ENCODE measurements around the gene CFAP65. TPM values are rescaled to one million over a fixed set of nuclear protein-coding genes. Genes with fewer than 3 reads are reported as not detected.

The CFAP65 gene
- total RNA-seq, 2 donors from 2014 or later: not detected

GRCh38 chr2:219056896-219057708 lies 15.8 kb upstream of the CFAP65 start:
- Mint-ChIP-seq H3K27me3 (peaks cover 33% of the 10 kb centered on the region), H3K4me3 (peak overlapping the region; percentile 46), H3K27ac (no peak overlapping the region), H3K36me3 (ENCODE audit: low read depth) (no peaks in the 10 kb centered on the region), H3K9me3 (no peaks in the 10 kb centered on the region), H3K4me1 (peaks cover 3% of the 10 kb centered on the region)
- no peak for ATAC-seq (replicated peaks)

GRCh38 chr2:219056176-219056895 lies 15.0 kb upstream of the CFAP65 start:
- Mint-ChIP-seq H3K4me1 (peaks cover 3% of the 10 kb centered on the region), H3K27ac (no peak overlapping the region), H3K27me3 (peaks cover 28% of the 10 kb centered on the region), H3K36me3 (ENCODE audit: low read depth) (no peaks in the 10 kb centered on the region), H3K4me3 (no peak overlapping the region), H3K9me3 (no peaks in the 10 kb centered on the region)
- no peak for ATAC-seq (replicated peaks)

DNA sequence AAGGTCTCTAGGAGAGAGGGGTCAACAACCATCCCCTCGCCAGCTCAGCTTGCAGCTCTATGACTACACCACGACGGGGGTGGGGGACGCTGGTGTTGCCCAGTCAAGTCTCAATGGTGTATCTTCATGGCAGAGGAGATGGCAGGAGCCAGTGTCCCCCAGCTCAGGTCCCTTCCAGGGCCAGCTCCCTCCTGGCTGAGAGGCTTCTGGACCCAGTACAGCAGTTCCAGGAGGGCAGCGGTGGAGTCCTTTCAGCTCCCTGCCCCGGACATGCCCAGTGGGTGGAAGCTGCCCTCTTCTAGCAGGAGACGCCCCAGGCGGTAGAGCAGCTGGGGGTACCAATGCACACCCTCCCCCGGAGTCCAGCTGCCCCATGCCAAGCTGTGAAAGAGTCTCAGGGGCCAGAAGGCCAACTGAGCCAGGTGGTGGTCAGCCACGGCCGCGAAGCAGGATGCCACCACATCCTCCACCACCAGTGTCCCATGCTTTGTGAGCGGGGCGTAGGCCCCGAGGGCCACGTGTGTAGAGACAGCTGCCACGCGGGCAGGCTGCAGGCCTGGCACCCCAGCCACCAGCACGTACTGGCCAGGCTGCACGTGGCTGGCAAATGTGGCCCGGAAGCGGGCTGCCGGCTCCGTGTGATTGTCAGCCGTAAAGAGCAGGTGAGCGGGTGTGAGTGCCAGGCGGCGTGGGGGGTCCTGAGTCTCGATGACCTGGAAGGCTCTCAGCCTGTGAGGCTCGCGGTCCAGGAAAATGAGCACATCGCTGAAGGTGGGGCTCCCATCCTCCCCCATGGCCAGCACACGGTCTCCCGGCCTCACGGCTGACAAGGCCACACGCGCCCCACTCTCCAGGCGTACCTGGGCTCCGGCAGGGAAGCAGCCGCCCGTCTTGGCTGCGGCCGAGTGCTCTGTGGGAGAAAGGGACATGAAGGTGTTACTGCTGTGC lies 13.9 kb upstream of the CFAP65 start:
- Mint-ChIP-seq H3K4me3 (no peak overlapping the region), H3K36me3 (ENCODE audit: low read depth) (no peaks in the 10 kb centered on the region), H3K27ac (no peak overlapping the region), H3K9me3 (no peaks in the 10 kb centered on the region), H3K27me3 (peaks cover 30% of the 10 kb centered on the region), H3K4me1 (peaks cover 3% of the 10 kb centered on the region)
- ATAC-seq (replicated peaks): no peak

- Mint-ChIP-seq H3K27me3 (peaks cover 36% of the 10 kb centered on the region), H3K27ac (no peak overlapping the region), H3K4me3 (no peak overlapping the region), H3K9me3 (no peaks in the 10 kb centered on the region), H3K36me3 (ENCODE audit: low read depth) (no peaks in the 10 kb centered on the region), H3K4me1 (no peaks in the 10 kb centered on the region)
- ATAC-seq (replicated peaks): no peak
These were observed 8.0 kb upstream of the CFAP65 start for GRCh38 chr2:219049282-219049681.

DNA sequence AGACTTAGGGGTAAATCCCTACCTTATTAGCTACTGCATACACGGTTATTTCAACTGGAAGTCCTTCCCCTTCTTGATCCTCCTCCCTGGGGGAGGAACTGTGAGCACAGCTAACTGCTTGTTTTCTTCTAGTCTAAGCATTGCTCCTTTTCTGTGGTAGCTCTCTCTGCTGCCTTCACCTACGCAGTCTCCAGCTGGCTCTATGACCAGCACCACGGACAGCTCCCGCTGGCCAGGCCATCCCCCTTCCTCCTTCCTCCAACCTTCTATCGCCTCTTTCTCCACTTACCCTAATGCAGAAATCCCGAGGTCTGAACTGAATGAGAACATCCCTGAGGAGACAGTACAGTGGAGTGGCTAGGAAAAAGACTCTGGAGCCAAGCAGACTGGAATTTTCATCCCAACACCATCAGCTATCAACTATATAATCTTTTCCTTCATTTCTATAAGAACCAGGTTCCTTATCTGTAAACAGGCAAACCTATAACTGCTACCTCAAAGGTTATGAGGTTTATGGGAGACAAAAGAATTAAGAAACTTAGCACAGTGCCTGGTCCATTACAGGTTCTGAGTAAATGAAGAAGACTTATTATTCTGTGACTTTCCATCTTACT lies 4.7 kb upstream of the CFAP65 start:
- Mint-ChIP-seq H3K27me3 (peaks cover 56% of the 10 kb centered on the region), H3K27ac (no peak overlapping the region), H3K36me3 (ENCODE audit: low read depth) (no peaks in the 10 kb centered on the region), H3K4me3 (no peak overlapping the region), H3K4me1 (peaks cover 5% of the 10 kb centered on the region), H3K9me3 (no peaks in the 10 kb centered on the region)
- ATAC-seq (replicated peaks): no peak

DNA sequence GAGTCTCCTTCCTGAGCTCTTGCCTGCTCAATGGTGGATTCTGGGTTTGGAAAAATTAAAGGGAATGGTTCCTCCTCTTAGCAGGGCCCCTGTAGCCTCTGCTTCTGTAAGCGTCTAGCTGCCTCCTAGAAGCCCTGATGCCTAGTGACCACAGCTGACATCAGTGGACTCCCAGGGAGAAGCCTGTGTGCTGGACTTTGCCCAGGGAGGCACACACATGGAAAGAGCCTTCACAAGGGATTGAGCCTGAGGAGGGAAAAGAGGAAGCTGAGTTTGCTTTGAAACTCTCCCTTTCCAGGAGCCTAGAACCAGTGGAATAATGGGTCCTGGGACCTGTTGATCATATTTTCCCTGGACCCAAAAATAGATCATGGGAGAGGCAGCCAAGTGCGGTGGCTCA lies 1.4 kb upstream of the CFAP65 start:
- no peaks in the 10 kb centered on the region for H3K9me3 Mint-ChIP-seq
- H3K27me3 Mint-ChIP-seq: peaks cover 57% of the 10 kb centered on the region
- no peaks in the 10 kb centered on the region for H3K36me3 Mint-ChIP-seq (ENCODE audit: low read depth)

GRCh38 chr2:219042157-219042556 lies 841 bp upstream of the CFAP65 start:
- Mint-ChIP-seq H3K36me3 (ENCODE audit: low read depth) (no peaks in the 10 kb centered on the region), H3K9me3 (no peaks in the 10 kb centered on the region), H3K4me1 (peaks cover 6% of the 10 kb centered on the region), H3K4me3 (no peak overlapping the region), H3K27ac (no peak overlapping the region), H3K27me3 (peaks cover 60% of the 10 kb centered on the region)
- ATAC-seq (replicated peaks): no peak

More for the DNA sequence above, 1.4 kb upstream of the CFAP65 start:
- Mint-ChIP-seq H3K4me1 (peaks cover 6% of the 10 kb centered on the region), H3K4me3 (no peak overlapping the region), H3K27ac (no peak overlapping the region)
- no peak for ATAC-seq (replicated peaks)

DNA sequence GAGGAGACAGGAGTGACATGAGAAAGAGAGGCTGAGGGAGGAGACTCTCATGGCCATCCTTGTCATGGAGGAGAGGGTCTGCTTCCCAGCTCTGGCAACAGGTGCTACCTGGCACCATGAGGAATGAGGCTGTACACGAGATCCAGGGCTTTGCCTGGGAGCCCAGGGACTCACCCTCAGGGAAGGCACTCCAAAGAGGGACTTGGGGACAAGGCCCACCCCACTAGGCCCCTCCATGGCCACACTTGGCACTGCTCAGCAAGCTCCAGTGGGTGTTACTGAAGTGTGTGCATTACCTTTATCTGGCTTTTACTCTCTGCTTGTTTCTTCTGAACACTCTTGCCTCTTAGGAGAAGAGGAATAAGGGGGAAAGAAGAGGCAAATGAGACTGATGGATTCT lies 2.7 kb downstream of the CFAP65 start:
- Mint-ChIP-seq H3K27me3 (peaks cover 59% of the 10 kb centered on the region), H3K27ac (no peak overlapping the region), H3K4me1 (peaks cover 6% of the 10 kb centered on the region), H3K36me3 (ENCODE audit: low read depth) (no peaks in the 10 kb centered on the region), H3K9me3 (no peaks in the 10 kb centered on the region), H3K4me3 (no peak overlapping the region)
- no peak for ATAC-seq (replicated peaks)

DNA sequence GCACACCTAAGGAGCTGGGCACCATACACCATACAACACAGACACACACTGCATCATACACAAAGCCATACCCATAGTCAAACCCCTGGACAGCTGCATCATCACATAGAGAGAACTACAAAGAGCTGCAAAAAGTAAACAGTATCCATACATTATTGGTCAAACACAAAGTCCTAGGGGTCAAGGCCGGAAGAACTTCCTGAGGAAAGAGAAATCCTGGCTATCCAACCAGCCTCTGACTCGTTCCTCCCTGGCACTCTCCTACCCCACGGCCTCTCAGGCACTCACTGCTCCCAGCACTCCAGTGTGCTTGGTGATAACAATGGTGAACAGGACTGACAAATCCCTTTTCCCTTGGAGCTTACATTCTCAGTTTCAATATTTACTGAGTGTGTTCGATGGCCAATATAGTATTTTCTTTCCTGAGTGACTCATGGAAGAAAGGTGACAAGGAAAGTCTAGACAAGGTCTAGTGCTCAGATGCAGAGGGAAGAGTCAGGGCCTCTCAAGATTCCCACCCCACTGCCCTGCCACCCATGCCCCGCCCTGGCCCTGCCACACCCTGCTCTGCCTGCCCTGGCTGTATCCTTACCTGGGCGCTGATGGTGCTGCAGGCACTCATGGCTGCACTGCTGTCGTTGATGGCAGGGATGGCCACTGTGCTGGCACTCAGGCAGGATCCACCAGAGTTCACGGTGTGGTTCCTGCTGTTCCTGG lies 3.4 kb downstream of the CFAP65 start:
- Mint-ChIP-seq H3K27ac (no peak overlapping the region), H3K9me3 (no peaks in the 10 kb centered on the region), H3K4me1 (peaks cover 6% of the 10 kb centered on the region), H3K36me3 (ENCODE audit: low read depth) (no peaks in the 10 kb centered on the region), H3K4me3 (no peak overlapping the region), H3K27me3 (peaks cover 56% of the 10 kb centered on the region)
- ATAC-seq (replicated peaks): no peak

DNA sequence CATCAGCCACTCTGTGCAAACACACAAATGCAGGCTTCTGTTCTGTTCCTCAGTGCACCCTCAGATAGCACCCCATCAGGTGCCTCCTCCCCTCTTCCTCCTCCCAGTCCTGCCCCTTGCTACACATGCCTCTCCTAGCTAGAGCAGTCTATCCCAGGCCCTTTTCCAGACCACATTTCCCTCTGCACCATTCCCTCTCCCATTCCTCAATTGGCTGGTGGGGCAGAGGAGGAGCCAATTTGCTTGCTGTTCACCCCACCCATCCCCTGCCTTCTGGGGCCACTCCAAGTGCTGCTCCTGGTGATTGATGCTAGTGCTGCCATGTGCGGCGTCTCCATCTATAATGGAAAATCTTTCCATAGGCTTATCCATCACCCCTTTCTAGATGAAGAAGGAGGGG lies 5.4 kb downstream of the CFAP65 start:
- Mint-ChIP-seq H3K9me3 (no peaks in the 10 kb centered on the region), H3K27ac (no peak overlapping the region), H3K27me3 (peaks cover 44% of the 10 kb centered on the region), H3K4me1 (no peaks in the 10 kb centered on the region), H3K4me3 (no peak overlapping the region), H3K36me3 (ENCODE audit: low read depth) (no peaks in the 10 kb centered on the region)
- no peak for ATAC-seq (replicated peaks)

GRCh38 chr2:219034823-219035222 lies 6.5 kb downstream of the CFAP65 start:
- Mint-ChIP-seq H3K36me3 (ENCODE audit: low read depth) (no peaks in the 10 kb centered on the region), H3K4me3 (no peak overlapping the region), H3K27me3 (peaks cover 37% of the 10 kb centered on the region), H3K9me3 (no peaks in the 10 kb centered on the region), H3K27ac (no peak overlapping the region), H3K4me1 (no peaks in the 10 kb centered on the region)
- no peak for ATAC-seq (replicated peaks)

DNA sequence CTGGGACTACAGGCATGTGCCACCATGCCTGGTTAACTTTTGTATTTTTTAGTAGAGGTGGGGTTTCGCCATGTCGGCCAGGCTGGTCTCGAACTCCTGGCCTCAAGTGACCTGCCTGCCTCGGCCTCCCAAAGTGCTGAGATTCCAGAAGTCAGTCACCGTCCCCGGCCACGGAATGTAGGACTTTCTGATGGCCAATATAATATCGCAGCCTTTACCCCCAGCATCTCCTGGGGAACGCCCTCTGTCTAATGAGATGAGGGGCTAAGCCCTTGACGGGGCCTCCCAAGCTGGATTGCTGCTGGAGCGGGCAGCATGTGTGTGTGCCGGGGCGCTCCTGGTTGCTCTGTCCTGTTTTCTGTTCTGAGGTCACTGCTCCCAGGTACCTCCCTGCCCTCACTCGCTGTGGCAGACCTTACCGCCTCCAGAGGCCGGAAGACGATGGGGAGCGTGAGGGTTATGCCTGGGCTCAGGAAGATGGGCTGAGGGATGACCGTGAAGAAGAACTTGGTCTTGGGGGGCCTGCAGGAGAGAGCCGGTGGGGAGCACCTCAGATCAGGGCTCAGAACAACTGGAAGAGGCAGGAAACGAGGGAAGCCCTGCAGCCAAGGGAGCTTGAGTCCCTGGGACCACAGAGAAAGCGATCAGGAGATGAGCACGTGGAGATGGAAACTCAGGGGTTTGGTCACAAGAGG lies 9.1 kb downstream of the CFAP65 start:
- Mint-ChIP-seq H3K27ac (no peak overlapping the region), H3K36me3 (ENCODE audit: low read depth) (no peaks in the 10 kb centered on the region), H3K4me1 (no peaks in the 10 kb centered on the region), H3K27me3 (peaks cover 25% of the 10 kb centered on the region), H3K4me3 (no peak overlapping the region), H3K9me3 (no peaks in the 10 kb centered on the region)
- ATAC-seq (replicated peaks): no peak

Data from activated T-helper 17 cell treated with anti-CD3 and anti-CD28 coated beads, Interleukin-2, amount 50 U/mL, for 72 hours (primary cell).